DMS79 treated with DMSO at 0.1 percent for 48 hours (cell line): Measurements from ENCODE around the gene RABGAP1.
A peak's percentile ranks its signal among the peaks of the same experiment; 100 is the strongest.
"Not testable (repeated sequence)": the region's sequence is repeated elsewhere in the genome, so short reads cannot be mapped to it uniquely, and the experiment has no call there.

Source experiments
- DNase-seq: peaks from one replicate; lab custom pipeline; 2025; lab: John Stamatoyannopoulos, UW

Gene RABGAP1

GRCh38 chr9:122940749-122941581 lies at the start of gene RABGAP1:
Gene RABGAP1 (plus strand): TSS chr9:122941020. CDS start chr9:122957060, 16,040 bp downstream.
- peak; percentile 95 for DNase-seq

GRCh38 chr9:122897969-122898368 lies 42.9 kb upstream of the RABGAP1 start:
- no peak for DNase-seq

DNA sequence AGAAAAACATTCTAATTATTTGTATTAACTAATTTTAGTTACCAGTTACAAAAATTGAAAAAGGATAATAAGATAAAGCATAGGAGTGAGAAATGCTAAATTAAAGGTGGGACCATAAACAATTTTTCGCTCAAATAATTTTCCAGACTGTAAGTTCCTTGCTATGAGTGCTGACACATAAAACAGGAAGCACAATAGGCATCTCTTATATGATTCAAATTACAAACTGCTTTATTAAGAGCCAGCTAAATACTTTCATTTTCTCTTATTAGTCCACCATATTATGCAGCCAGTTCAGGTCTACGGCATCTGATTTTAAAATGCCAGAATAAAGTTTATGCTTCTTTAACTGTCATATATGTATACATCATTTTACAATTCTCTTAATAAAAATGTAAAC lies 40.0 kb upstream of the RABGAP1 start:
- DNase-seq, result no peak

DNA sequence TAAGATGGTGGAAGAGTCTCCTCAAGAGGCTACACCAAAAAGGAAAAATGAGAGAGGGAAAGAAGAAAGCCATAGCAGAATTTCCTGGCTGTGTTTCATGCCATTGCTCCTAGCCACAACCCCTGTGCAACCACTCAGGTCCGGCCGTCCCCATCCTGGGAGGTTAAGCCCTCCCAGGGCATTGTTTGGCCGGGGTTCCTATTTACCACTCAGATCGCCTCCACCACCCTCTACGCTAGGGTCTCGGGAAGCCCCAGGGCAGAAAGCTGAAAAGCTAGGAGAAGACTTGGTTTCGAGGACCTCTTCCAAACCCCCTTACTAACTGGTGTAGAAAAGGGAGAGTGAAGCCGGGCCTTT lies 36.4 kb upstream of the RABGAP1 start:
- peak; percentile 25 for DNase-seq

DNA sequence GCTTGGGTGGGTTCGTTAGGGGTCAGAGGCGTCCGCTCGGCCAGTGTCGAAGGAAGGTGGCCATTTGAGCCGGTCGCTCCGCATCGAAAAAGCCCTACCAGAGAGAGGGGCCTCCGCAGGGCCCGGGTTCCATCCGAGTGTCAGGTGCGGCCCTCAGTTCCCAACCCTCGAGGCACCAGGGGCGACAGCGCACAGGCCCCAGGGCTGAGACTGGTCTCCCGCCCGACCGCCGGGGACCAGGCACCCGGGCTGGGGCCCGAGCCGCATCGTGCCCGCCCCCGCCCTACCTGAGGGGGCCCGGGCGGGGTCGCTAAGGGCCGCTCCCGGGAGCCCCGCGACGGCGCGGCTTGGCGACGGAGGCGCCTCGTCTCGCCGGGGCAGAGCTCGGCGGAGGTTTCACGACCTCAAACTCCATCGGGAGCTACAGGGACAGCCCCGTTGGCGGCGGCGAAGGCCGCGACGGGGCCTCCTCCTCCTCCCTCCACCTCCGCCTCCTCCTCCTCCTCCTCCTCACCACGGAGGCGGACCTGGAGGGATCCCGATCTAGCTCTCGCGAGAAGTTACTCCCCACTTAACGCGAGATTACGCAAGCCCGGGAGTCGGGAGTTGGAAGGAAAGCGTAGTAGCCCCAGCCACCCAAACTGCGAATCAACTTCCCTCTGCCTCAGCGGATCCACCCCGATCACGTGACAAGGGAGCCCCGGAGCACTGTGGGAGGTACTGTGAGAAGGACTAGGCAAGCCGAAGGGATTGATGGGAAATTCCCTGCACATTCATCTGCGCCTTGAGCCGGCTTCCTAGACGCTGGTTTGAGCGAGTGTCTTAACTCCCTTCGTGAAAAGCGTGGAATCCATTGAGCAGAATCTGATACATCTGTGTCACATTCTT lies 35.8 kb upstream of the RABGAP1 start, which contains the start of gene RC3H2:
Gene RC3H2 (minus strand): TSS at position 537 of the 888 bp plus-strand sequence. CDS start 7,850 bp downstream, outside the sequence.
- peak; percentile 98 for DNase-seq

DNA sequence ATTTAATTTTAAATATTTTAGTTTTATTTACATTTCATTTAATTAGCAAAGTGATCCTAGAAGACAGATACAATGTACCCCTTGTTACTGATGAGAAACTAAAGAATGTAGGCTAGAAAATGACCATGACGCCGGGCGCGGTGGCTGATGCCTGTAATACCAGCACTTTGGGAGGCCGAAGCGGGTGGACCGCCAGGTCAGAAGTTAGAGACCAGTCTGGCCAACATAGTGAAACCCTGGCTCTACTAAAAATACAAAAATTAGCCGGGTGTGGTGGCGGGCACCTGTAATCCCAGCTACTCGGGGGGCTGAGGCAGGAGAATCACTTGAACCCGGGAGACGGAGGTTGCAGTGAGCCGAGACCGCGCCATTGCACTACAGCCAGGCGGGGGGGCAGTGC lies 34.7 kb upstream of the RABGAP1 start:
- not testable (repeated sequence) for DNase-seq

DNA sequence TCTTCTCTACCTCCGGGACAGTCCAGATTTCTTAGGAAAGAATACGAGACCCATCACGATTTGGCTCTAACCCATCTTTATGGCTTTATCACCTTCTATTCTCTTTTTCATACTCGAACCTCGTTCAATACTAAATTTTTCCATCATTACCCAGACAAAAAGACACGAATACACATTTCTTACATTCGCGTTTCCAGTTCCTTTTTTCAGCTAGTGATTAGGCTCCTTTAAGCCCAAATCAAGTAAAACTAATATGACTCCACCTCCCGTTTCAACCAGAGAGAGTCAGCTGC lies 28.2 kb upstream of the RABGAP1 start:
- DNase-seq, result no peak

GRCh38 chr9:122912964-122913673 lies 27.7 kb upstream of the RABGAP1 start, which contains the start of gene ZBTB6:
Gene ZBTB6 (minus strand): TSS chr9:122913323. CDS start chr9:122912072, 1,251 bp downstream.
- DNase-seq, result peak; percentile 83

- no peak for DNase-seq
Observed at GRCh38 chr9:122918310-122918709, 22.5 kb upstream of the RABGAP1 start.

DNA sequence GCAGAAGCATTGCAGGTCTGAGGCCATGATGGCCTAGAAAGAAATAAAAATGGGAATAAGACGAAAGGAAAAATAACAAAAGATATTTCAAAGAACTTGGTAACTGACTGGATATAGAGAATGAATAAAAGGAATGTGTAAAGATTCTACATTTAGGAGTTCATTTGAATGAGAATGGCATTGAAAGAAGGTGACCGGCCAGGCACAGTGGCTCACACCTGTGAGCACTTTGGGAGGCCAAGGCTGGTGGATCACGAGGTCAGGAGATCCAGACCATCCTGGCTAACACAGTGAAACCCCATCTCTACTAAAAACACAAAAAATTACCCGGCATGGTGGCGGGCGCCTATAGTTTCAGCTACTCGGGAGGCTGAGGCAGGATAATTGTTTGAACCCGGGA lies 18.1 kb upstream of the RABGAP1 start:
- no peak for DNase-seq

- DNase-seq, result no peak
Observed at GRCh38 chr9:122923947-122924346, 16.9 kb upstream of the RABGAP1 start.

- no peak for DNase-seq
Observed at GRCh38 chr9:122929796-122930354, 10.9 kb upstream of the RABGAP1 start.

- no peak for DNase-seq
Observed at GRCh38 chr9:122930541-122931225, 10.1 kb upstream of the RABGAP1 start.

DNA sequence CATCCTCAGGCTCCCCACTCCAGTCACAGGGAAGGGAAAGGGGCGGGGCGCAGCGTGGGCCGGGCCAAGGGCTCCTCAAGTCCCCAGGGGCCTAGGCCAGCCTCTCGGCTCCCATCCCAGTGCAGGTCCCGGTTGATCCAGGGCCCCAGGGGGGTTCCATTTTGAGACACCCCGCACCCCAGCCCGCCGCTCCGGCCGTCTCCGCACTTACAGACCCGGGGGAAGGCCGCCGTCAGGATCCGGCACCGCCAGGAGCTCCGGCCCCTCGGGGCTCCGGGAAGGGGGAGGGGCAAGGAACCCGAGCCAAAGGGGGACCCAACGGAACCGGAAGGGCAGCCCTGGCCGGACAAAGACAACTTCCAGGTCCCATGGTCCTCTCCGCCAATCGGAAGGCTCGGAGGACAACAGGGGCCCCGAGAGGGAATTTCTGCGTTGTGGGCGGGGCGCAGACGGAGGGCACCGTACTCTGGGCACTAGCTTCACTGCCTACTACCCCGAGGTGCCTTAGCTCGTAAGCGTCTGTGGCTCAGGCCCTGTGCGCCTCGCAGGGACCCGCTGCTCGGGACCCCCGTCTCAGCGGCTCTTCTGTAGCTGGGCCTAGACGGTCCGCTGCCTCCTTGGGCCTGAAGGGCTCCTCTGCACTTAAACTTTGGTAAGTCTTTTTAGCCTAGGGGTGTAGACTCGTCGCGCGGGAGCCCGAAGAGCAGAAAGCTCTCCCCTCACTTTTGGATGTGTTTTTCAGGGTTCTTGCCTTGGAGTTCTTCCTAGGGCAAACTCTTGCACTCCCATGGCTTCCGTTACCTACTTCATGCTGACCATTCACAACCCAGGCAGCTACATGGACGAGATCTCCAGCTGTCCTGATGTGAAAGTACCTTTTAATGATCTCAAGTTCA lies 9.3 kb upstream of the RABGAP1 start, which contains the start of gene ZBTB26:
Gene ZBTB26 (minus strand): TSS at position 287 of the 896 bp plus-strand sequence. CDS start 11,578 bp downstream, outside the sequence.
- DNase-seq, result peak; percentile 89

GRCh38 chr9:122936464-122936863 lies 4.4 kb upstream of the RABGAP1 start:
- DNase-seq, result no peak

DNA sequence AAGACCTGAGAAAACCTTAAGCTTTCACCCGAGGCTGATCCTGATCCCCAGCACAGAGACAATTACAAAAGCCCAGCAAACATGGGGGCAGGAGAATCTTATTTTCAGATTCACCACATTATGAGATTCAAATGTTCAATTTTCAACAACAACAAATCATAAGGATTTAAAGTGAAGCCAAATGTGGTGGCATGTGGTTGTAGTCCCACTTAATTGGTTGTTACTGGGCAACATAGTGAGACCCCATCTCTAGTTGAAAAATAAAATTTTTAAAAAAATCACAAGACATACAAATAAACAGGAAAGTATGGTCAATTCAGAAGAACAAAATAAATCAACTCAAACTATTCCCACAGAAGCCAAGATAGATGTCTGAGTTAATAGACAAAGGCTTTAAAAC lies 3.9 kb upstream of the RABGAP1 start:
- DNase-seq, result no peak

- no peak for DNase-seq
Observed at GRCh38 chr9:122939601-122940000, 1.2 kb upstream of the RABGAP1 start.

- no peak for DNase-seq
Observed at GRCh38 chr9:122940454-122940748, 419 bp upstream of the RABGAP1 start.

- DNase-seq, result no peak
Observed at GRCh38 chr9:122941582-122942234, 888 bp downstream of the RABGAP1 start.
